Activated CD4-positive, alpha-beta T cell treated with anti-CD3 and anti-CD28 coated beads, Interleukin-2, amount 10 ng/mL, durations not matched to agents 24 days and 14 days (primary cell): ENCODE measurements around the gene HOGA1. TPM values are rescaled to one million over a fixed set of nuclear protein-coding genes. Genes with fewer than 3 reads are reported as not detected.

ENCODE experiments used
- DNase-seq: peaks from one replicate; pipeline ENCODE4 v3.0.0; 2022
- H3K27ac Mint-ChIP-seq: one replicate; pipeline ENCODE4 v1.8.0; 2022; ENCODE audit warnings: mild to moderate bottlenecking, mixed read lengths
- H3K27me3 Mint-ChIP-seq: one replicate; pipeline ENCODE4 v1.8.0; 2022; ENCODE audit warnings: mixed read lengths
- H3K36me3 Mint-ChIP-seq: one replicate; pipeline ENCODE4 v1.8.0; 2022; ENCODE audit warnings: low read depth, mild to moderate bottlenecking, mixed read lengths
- H3K4me1 Mint-ChIP-seq: one replicate; pipeline ENCODE4 v1.8.0; 2021; ENCODE audit warnings: mixed read lengths
- H3K4me3 Mint-ChIP-seq: one replicate; pipeline ENCODE4 v1.8.0; 2022; ENCODE audit warnings: mild to moderate bottlenecking, moderate library complexity, mixed read lengths
- H3K9me3 Mint-ChIP-seq: one replicate; pipeline ENCODE4 v1.8.0; 2021; ENCODE audit warnings: mixed read lengths
- intact Hi-C: fragments of 100-400 bp; cut with micrococcal nuclease; formaldehyde crosslinking; loops from one replicate; pipeline ENCODE4 v1.15.1; 2023
- total RNA-seq: library from RNA; stranded (reverse); gene quantifications from 2 replicates; pipeline ENCODE4 v1.2.3, GENCODE V29; 2022

The HOGA1 gene
- total RNA-seq, 1 donor from 2014 or later = not detected

GRCh38 chr10:97598407-97599271 is 14.4 kb downstream of the HOGA1 start:
- H3K9me3 Mint-ChIP-seq = no peaks in the 10 kb centered on the region
- no peak for DNase-seq
- no peaks in the 10 kb centered on the region for H3K27me3 Mint-ChIP-seq
- H3K4me1 Mint-ChIP-seq = no peaks in the 10 kb centered on the region
- no peak overlapping the region for H3K27ac Mint-ChIP-seq
- intact Hi-C loops = no loop called here
- no peaks in the 10 kb centered on the region for H3K36me3 Mint-ChIP-seq
- H3K4me3 Mint-ChIP-seq = no peak overlapping the region

- Mint-ChIP-seq H3K27ac (no peak overlapping the region), H3K4me3 (no peak overlapping the region), H3K4me1 (no peaks in the 10 kb centered on the region), H3K9me3 (no peaks in the 10 kb centered on the region), H3K36me3 (no peaks in the 10 kb centered on the region), H3K27me3 (no peaks in the 10 kb centered on the region)
- no peak for DNase-seq
- intact Hi-C loops = no loop called here
Observed at GRCh38 chr10:97599272-97599619, 15.1 kb downstream of the HOGA1 start.

DNA sequence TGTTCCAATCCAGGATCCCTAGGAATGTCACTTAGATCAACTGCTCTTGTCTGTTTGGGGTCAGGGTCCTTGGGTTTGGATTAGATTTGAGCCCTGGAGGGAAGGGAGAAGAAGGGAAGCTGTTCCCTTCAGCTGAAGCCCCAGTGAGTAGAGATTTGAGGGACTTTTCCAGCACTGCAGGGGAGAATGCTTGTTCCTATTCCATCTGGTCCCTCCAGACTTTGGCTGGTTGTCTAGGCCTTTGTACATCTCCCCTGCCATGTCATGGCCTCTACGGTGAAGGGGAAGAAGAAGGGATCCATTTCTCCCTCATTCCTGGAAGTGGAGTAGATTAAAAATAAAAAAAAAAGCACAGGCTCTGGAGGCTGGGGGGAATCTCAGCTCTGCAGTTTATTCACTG is 16.4 kb downstream of the HOGA1 start:
- Mint-ChIP-seq H3K4me3 (no peak overlapping the region), H3K36me3 (no peaks in the 10 kb centered on the region), H3K27ac (no peak overlapping the region), H3K4me1 (no peaks in the 10 kb centered on the region), H3K9me3 (no peaks in the 10 kb centered on the region), H3K27me3 (peaks cover 2% of the 10 kb centered on the region)
- intact Hi-C loops = no loop called here
- DNase-seq = no peak

GRCh38 chr10:97601268-97602215 is 17.4 kb downstream of the HOGA1 start:
- Mint-ChIP-seq H3K27ac (no peak overlapping the region), H3K9me3 (no peaks in the 10 kb centered on the region), H3K36me3 (no peaks in the 10 kb centered on the region), H3K27me3 (peaks cover 3% of the 10 kb centered on the region), H3K4me1 (no peaks in the 10 kb centered on the region), H3K4me3 (no peak overlapping the region)
- no peak for DNase-seq
- intact Hi-C loops = no loop called here

DNA sequence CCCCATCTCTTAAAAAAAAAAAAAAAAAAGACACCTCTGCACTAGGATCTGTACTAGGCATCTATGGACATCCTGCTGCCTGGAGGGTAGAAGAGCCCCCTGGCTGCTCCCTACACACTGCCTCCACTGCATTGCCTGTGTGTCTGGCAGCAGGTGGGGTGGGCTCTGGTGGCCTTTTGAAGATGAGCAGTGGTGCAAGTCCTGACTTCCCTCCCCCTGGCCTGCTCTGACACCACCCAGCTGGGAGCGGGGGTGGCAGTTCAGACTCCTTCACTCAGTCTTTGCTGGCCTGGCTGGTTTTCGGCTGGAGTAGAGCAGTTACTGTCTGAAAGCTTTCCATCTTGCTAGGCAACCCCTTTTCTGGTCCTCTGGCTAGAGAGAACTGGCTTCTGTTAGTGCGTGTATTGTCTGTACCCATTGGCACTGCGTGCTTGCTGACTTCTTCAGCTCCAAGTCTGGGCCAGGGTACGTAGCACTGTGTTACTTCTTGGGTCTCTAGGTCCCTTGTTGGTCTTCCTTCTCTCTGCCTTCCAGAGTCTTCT is 23.0 kb downstream of the HOGA1 start:
- no peak overlapping the region for H3K4me3 Mint-ChIP-seq
- DNase-seq = no peak
- H3K27ac Mint-ChIP-seq = no peak overlapping the region
- H3K36me3 Mint-ChIP-seq = no peaks in the 10 kb centered on the region
- peaks cover 5% of the 10 kb centered on the region for H3K27me3 Mint-ChIP-seq
- intact Hi-C loops = no loop called here
- H3K9me3 Mint-ChIP-seq = no peaks in the 10 kb centered on the region
- H3K4me1 Mint-ChIP-seq = no peaks in the 10 kb centered on the region

- H3K27ac Mint-ChIP-seq = no peak overlapping the region
- intact Hi-C loops = no loop called here
- no peaks in the 10 kb centered on the region for H3K4me1 Mint-ChIP-seq
- DNase-seq = no peak
- H3K27me3 Mint-ChIP-seq = peaks cover 5% of the 10 kb centered on the region
- no peaks in the 10 kb centered on the region for H3K36me3 Mint-ChIP-seq
- no peak overlapping the region for H3K4me3 Mint-ChIP-seq
- H3K9me3 Mint-ChIP-seq = no peaks in the 10 kb centered on the region
Observed at GRCh38 chr10:97608991-97609561, 24.9 kb downstream of the HOGA1 start.

DNA sequence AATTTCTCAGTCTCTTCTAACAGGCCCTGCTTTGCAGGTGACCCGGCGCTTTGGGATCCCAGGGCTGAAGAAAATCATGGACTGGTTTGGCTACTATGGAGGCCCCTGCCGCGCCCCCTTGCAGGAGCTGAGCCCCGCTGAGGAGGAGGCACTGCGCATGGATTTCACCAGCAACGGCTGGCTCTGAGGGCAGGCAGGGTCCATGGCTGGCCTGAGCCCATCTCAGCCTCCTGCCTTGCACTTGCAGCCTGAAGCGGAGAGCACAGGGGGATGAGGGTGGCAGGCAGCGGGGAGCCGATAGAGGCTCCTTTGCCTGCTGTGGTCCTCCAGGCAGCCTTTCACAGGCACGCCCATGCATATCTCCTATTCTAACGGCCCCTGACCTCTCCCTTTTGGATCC is 27.3 kb downstream of the HOGA1 start:
- Mint-ChIP-seq H3K4me1 (no peaks in the 10 kb centered on the region), H3K4me3 (no peak overlapping the region)

DNA sequence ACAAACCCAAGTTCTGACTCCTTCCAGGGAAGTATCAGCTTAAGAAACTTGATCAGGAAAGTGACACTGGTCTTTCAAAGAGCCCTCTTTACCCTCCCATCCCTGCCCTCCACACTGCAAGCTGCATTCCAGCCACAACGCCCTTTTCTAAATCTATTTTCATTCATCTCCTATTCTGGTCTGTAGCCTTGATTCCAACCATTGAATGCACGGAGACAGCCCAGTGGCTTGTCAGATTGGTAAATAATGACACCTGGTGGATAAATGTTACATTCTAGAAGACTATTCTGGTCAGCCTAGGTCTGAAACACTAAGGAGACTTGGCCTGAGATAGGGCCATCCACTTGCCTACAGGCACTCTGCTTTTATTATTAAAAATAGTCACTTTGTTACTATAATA is 28.2 kb downstream of the HOGA1 start:
- H3K27ac Mint-ChIP-seq = no peak overlapping the region
- no peaks in the 10 kb centered on the region for H3K27me3 Mint-ChIP-seq
- intact Hi-C loops = loop anchor here (1.0 kb wide), 1 partner anchor 40 kb away; the partner anchor contains the start of gene ANKRD2
- no peak for DNase-seq
- no peaks in the 10 kb centered on the region for H3K9me3 Mint-ChIP-seq
- H3K36me3 Mint-ChIP-seq = no peaks in the 10 kb centered on the region
- H3K4me1 Mint-ChIP-seq = no peaks in the 10 kb centered on the region
- H3K4me3 Mint-ChIP-seq = no peak overlapping the region

More for the DNA sequence above, 27.3 kb downstream of the HOGA1 start:
- H3K9me3 Mint-ChIP-seq = no peaks in the 10 kb centered on the region
- H3K27me3 Mint-ChIP-seq = peaks cover 3% of the 10 kb centered on the region
- no peaks in the 10 kb centered on the region for H3K36me3 Mint-ChIP-seq
- no peak overlapping the region for H3K27ac Mint-ChIP-seq
- no peak for DNase-seq
- intact Hi-C loops = no loop called here

GRCh38 chr10:97618285-97618684 is 34.1 kb downstream of the HOGA1 start:
- intact Hi-C loops = no loop called here
- Mint-ChIP-seq H3K9me3 (no peaks in the 10 kb centered on the region), H3K27me3 (no peaks in the 10 kb centered on the region), H3K36me3 (no peaks in the 10 kb centered on the region), H3K4me3 (no peak overlapping the region), H3K27ac (no peak overlapping the region), H3K4me1 (no peaks in the 10 kb centered on the region)
- DNase-seq = no peak

DNA sequence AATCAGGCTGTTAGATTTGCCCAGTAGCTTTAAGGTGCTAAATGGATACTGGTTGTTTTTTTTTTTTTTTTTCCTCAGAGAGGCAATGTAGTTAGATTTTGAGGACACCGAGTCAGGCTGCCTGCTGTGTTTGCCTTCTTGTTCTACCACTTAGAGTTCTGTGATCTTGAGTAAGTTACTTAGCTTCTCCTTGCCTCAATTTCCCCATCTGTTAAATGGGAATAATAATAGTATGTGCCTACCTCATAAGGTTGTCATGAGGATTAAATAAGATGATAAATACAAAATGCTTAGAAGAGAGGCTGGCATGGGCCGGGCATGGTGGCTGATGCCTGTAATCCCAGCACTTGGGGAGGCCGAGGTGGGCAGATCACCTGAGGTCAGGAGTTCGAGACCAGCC is 34.5 kb downstream of the HOGA1 start:
- Mint-ChIP-seq H3K27me3 (no peaks in the 10 kb centered on the region), H3K27ac (no peak overlapping the region), H3K9me3 (no peaks in the 10 kb centered on the region), H3K4me3 (no peak overlapping the region), H3K4me1 (no peaks in the 10 kb centered on the region), H3K36me3 (no peaks in the 10 kb centered on the region)
- DNase-seq = no peak
- intact Hi-C loops = no loop called here

DNA sequence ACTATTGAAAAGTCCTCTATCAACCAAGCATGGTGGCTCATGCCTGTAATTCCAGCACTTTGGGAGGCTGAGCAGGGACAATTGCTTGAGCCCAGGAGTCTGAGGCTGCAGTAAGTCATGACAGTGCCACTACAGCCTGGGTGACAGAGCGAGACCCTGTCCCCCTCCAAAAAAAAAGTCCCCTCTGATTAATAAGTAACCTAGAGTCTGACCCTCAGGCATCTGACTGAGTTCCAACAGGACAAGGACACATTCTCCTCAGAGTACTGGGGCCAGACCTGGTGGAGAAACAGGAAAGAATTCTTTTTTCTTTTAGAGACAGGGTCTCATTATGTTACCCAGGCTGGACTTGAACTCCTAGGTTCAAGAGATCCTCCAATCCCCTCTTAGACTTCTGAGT is 39.1 kb downstream of the HOGA1 start:
- intact Hi-C loops = no loop called here
- Mint-ChIP-seq H3K36me3 (no peaks in the 10 kb centered on the region), H3K4me3 (no peak overlapping the region), H3K27ac (no peak overlapping the region), H3K4me1 (no peaks in the 10 kb centered on the region), H3K9me3 (no peaks in the 10 kb centered on the region), H3K27me3 (no peaks in the 10 kb centered on the region)
- no peak for DNase-seq

DNA sequence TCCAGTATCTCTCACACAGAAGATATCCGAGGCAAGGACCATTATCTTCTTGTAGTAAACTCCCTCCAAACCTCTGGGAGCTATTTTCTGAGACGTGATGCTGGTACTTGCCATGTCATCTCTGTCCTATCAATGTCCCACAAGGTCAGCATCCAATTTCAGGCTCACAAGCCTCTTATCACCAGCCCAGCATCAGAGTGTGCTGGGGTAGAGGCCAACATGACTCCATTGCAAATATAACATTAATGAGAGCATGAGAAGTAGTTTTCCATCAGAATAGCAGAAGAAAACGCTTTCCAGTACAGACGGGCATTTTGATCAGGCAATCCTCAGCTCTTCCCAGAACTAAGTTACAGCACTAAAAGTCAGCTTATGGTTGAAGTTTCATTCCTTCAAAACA is 43.5 kb downstream of the HOGA1 start:
- no peaks in the 10 kb centered on the region for H3K36me3 Mint-ChIP-seq
- no peak overlapping the region for H3K4me3 Mint-ChIP-seq
- intact Hi-C loops = no loop called here
- H3K4me1 Mint-ChIP-seq = peaks cover 4% of the 10 kb centered on the region
- no peaks in the 10 kb centered on the region for H3K27me3 Mint-ChIP-seq
- DNase-seq = no peak
- no peaks in the 10 kb centered on the region for H3K9me3 Mint-ChIP-seq
- H3K27ac Mint-ChIP-seq = no peak overlapping the region

DNA sequence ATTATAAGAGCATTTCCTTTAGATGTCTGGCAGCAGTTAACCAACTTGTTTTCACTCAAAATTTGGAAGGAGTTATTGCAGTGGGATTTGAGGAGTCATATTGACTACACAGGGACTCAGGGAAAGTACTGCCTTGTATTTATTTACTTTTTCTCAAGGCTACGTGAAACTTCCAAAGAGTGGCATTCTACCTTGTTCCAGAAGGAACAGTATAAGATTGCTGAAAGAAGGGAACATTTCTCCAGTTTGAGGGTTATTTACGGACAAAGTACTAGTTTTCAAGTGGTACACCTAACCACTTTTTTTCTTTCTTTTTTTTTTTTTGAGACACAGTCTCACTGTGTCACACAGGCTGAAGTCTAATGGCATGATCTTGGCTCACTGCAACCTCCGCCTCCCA is 44.0 kb downstream of the HOGA1 start:
- intact Hi-C loops = no loop called here
- no peak for DNase-seq
- no peak overlapping the region for H3K27ac Mint-ChIP-seq
- H3K27me3 Mint-ChIP-seq = peaks cover under 1% of the 10 kb centered on the region
- H3K9me3 Mint-ChIP-seq = no peaks in the 10 kb centered on the region
- H3K4me1 Mint-ChIP-seq = peaks cover 9% of the 10 kb centered on the region
- peaks cover under 1% of the 10 kb centered on the region for H3K36me3 Mint-ChIP-seq
- H3K4me3 Mint-ChIP-seq = no peak overlapping the region

GRCh38 chr10:97629289-97629688 is 45.1 kb downstream of the HOGA1 start:
- Mint-ChIP-seq H3K36me3 (peaks cover 2% of the 10 kb centered on the region), H3K9me3 (no peaks in the 10 kb centered on the region), H3K27me3 (peaks cover 3% of the 10 kb centered on the region), H3K4me3 (no peak overlapping the region), H3K4me1 (peaks cover 16% of the 10 kb centered on the region), H3K27ac (no peak overlapping the region)
- intact Hi-C loops = no loop called here
- DNase-seq = no peak
